HG02870 (cell line): Measurements from ENCODE around the gene RNMT.

Experiments
- ATAC-seq: cut with Tn5 transposase; IDR thresholded peaks from one replicate; pipeline ENCODE4 v1.9.1; 2021; ENCODE audit warnings: mild to moderate bottlenecking, moderate library complexity; ENCODE audit not compliant: unreplicated experiment

RNMT gene

GRCh38 chr18:13809531-13810255 lies 83.2 kb downstream of the RNMT start:
- ATAC-seq = no peak

- no peak for ATAC-seq
Measured at GRCh38 chr18:13810950-13811485, 84.5 kb downstream of the RNMT start.

- no peak for ATAC-seq
Measured at GRCh38 chr18:13811993-13812392, 85.5 kb downstream of the RNMT start.

- ATAC-seq = peak; percentile 82
Measured at GRCh38 chr18:13813271-13813849, 86.9 kb downstream of the RNMT start.
